Left colon (tissue), 2 donors: Measurements from ENCODE around the gene CNTN2. TPM values are rescaled to one million over a fixed set of nuclear protein-coding genes. Genes with fewer than 3 reads are reported as not detected.

Experiments used
- ATAC-seq: fragments of 200-7000 bp; cut with Tn5 transposase; one replicate; pipeline ENCODE4 v1.9.1; 2020; ENCODE audit warnings: mild to moderate bottlenecking, moderate library complexity
- DNase-seq, 2 donors: peaks; one replicate each; pipeline ENCODE4 v3.0.0-alpha.2; 2020
- intact Hi-C, 2 donors: fragments of 100-400 bp; cut with DNase I in 1 of 2; cut with micrococcal nuclease in 1 of 2; formaldehyde crosslinking; loops; one replicate each; pipeline versions ENCODE4 v1.11.2 to v1.14.0; 2022; cut with DNase I, micrococcal nuclease
- total RNA-seq, 2 donors: library from RNA; stranded (reverse); fragmentation: NEBNext Ultra II Directional; extraction: Animal tissue kit (Norgen Biotek cat#: 25700); gene quantifications; one replicate each; pipeline ENCODE4 v1.2.1, GENCODE V29; 2021
- donor health status: DM: no; HTN: no; CAD: no.
- donor health status: DM: yes; HTN: yes; CAD: no.

Gene CNTN2
- total RNA-seq, 2 donors from 2014 or later = 0.15 to 0.64 TPM

GRCh38 chr1:205084360-205084759 is 41.3 kb downstream of the CNTN2 start, which contains the start of gene TMEM81:
TSS of gene TMEM81 (minus strand) at chr1:205084460. CDS start at chr1:205084320, 140 bp downstream.
- intact Hi-C loops = no loop called here
- ATAC-seq (no peak), DNase-seq (no peak)

GRCh38 chr1:205088341-205088740 is 45.3 kb downstream of the CNTN2 start:
- ATAC-seq = no peak
- no peak for DNase-seq
- intact Hi-C loops = no loop called here

DNA sequence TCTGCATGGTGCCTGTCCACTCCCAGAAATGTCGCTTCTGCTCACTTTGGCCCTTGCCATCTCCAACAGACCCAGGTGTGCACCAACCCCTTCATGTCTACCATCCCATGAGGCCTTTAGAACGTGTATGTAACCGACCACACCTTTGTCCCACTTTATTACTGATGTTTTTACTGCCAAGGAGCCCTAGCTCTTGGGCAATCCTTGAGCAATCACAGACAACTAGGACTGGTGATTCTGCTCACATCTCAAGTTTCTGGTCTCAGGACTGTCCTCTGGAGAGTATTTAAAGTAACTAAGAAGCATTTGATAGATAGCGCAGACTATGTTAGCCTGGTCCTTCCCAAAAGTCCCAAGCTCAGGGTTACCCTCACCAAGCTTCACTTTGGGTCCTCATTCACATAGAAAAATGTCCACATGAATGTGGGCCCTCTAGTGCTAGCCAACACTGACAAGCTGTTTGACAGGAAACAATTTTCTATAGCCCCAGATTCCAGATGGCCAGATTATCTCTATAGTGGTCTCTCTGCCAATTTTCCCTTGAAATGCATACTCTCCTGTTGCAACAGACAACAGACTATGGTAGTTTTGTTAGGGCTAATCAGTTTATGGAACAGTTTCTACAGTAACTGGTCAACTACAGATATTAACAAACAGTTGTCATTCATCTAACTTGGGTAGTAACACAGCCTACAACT is 48.2 kb downstream of the CNTN2 start:
- no peak for DNase-seq
- intact Hi-C loops = no loop called here
- peak; percentile 85 for ATAC-seq

- no peak for ATAC-seq
- intact Hi-C loops = no loop called here
- no peak for DNase-seq
Measured at GRCh38 chr1:205095422-205095821, 52.4 kb downstream of the CNTN2 start.

- intact Hi-C loops = no loop called here
- no peak for ATAC-seq
- no peak for DNase-seq
Measured at GRCh38 chr1:205098242-205098641, 55.2 kb downstream of the CNTN2 start.

- intact Hi-C loops = no loop called here
- DNase-seq (no peak), ATAC-seq (no peak)
Measured at GRCh38 chr1:205102404-205102803, 59.4 kb downstream of the CNTN2 start.

DNA sequence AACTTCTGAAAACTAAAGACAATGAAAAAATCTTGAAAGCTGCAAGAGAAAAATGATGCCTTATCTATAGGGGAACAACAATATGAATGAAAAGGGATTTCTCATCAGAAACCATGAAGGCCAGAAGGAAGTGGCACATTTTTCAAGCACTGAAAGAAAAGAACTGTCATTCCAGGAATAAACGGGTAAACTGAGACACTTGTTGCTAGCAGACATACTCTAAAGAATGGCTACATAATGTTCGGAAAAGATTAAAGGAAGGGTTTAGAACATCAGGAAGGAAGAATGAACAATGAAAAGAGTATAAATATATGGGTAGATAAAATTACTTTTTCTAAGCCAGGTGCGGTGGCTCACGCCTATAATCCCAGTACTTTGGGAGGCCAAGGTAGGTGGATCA is 64.3 kb downstream of the CNTN2 start:
- no peak for DNase-seq
- intact Hi-C loops = no loop called here
- no peak for ATAC-seq

- DNase-seq (no peak), ATAC-seq (no peak)
- intact Hi-C loops = no loop called here
Measured at GRCh38 chr1:205108464-205108863, 65.5 kb downstream of the CNTN2 start.

- no peak for ATAC-seq
- intact Hi-C loops = no loop called here
Measured at GRCh38 chr1:205109269-205109668, 66.3 kb downstream of the CNTN2 start.

DNA sequence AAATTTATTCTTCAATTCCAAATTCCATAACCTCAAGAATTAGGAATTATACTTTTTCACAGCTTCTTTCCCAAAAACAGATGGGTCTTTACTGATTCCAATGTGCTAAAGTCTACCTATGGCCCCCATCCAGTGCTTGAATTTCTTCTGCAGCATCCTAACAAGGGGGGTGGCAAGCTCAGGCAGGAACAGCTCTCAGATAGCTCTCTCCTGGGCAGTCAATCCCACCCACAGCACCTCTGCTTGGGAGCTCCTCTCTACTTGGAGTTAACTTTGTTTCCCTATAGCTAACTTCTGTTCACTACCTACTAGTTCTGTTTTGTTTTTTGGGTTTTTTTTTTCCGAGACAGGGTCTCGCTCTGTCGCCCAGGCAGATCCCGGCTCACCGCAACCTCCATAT is 66.7 kb downstream of the CNTN2 start:
- DNase-seq = no peak
- ATAC-seq = no peak
- intact Hi-C loops = no loop called here

More at GRCh38 chr1:205109269-205109668, 66.3 kb downstream of the CNTN2 start:
- no peak for DNase-seq

DNA sequence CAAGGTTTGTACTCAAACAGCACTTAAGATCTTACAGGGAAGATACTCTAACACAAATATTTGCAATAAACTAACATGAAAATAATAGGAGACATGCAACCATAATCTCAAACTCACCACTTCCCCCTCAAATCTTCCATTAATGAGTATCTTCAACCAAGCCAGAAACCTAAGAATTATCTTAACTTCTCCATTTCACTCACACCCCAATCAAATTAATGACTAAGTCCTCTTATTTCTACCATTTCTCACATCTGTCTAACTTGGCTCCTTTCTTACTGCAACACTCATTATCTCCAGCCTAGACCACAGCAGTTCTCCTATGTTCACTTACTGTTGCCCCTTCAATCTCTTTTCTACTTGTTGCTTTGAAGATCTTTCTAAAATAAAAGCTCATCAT is 68.3 kb downstream of the CNTN2 start:
- DNase-seq = no peak
- intact Hi-C loops = no loop called here
- no peak for ATAC-seq

- intact Hi-C loops = no loop called here
- no peak for ATAC-seq
- no peak for DNase-seq
Measured at GRCh38 chr1:205118752-205119151, 75.7 kb downstream of the CNTN2 start.

DNA sequence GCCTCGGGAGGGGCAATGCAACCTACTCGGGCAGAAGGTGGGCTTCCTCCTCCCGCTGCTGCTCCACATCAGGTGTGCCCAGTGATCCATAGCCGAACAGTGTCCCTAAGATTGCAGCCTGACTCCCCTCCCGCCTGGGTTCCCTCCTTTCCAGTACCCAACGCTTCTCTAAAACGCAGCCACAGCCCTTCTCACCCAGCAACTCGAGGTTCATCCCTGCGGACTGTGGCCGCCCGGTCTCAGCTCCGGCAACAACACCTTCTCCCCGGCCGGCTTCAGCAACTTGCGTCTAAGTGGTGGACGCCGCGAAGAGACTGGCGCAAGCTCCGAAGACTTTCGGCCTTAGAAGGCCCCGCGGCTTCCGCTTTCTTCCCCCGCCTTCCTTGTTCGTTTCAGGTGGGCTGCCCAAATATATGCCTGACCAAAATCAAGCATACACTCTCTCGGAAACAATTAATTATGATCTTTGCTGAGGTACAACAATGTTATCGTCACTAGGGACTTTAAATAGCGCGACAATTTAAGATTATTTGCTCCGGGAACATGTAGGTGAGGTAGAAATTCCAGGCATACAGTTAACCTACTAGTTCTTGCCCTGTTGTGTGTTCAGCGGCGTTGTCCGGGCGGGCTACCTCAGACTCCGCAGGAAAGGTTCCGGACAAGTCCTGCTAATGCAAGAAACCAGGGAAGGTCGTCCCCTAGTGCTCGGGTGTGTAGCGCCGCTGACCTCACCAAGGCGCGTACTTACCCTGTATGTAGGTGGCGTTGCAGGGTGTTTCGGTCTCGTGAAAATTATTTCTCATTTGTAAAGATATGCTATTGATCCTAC is 78.9 kb downstream of the CNTN2 start, which contains the start of gene RBBP5:
TSS of gene RBBP5 (minus strand) at position 319 of the 829 bp plus-strand sequence. CDS start at position 214, 105 bp downstream.
- intact Hi-C loops = no loop called here
- DNase-seq = peak; percentile 93 to 96
- ATAC-seq = peak; percentile 98

DNA sequence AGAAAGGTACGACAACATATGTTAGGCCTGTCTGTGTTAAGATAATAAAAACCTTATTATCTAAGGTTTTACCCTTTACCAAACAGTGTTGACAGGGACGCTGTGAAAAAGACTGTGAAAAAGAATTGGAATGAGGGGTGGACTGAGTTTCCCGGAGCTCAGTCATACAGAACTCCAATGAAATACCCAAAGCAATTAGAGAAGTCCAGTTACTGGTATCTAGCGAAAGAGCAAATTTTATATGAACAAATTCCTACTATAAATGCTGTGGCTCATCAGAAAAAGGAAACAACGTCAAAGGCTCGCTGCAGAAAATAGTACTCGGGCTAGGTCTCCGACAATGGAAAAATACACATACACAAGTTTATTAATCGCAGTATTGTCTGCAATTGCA is 79.5 kb downstream of the CNTN2 start:
- DNase-seq (no peak), ATAC-seq (peak; percentile 13)
- intact Hi-C loops = no loop called here

GRCh38 chr1:205124726-205125125 is 81.7 kb downstream of the CNTN2 start:
- no peak for DNase-seq

DNA sequence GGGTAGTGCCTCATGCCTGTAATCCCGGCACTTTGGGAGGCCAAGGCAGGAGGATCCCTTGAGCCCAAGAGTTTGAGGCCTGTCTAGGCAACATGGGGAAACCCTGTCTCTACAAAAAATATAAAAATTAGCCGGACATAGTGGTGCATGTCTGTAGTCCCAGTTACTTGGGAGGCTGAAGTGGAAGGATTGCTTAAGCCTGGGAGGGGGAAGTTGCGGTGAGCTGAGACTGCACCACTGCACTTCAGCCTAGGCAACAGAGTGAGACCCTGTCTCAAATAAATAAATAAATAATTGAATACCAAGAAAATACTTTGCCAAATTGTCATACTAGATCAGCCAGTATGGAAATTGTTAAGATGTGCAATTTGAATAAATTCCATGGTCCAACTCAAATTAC is 84.6 kb downstream of the CNTN2 start:
- ATAC-seq (no peak), DNase-seq (no peak)
- intact Hi-C loops = no loop called here

More at GRCh38 chr1:205124726-205125125, 81.7 kb downstream of the CNTN2 start:
- intact Hi-C loops = no loop called here
- no peak for ATAC-seq
